ENCODE measurements around the gene CD300H.

The CD300H gene

GRCh38 chr17:74607221-74607620, 39.9 kb upstream of the CD300H start:
- no peaks in the 10 kb centered on the region for H3K4me1 ChIP-seq (ENCODE audit: control insufficient read depth, insufficient read depth, low read length)
- no peaks in the 10 kb centered on the region for H3K36me3 ChIP-seq (ENCODE audit: control insufficient read depth in 2 of 2, insufficient read depth in 1 of 2, low read length in 2 of 2)
- ChIA-PET POLR2A (no interaction called here), CTCF (interaction anchor here (0.7 kb wide), 1 partner anchor 233 kb away, joined by 3 read pairs; no protein-coding TSS in a partner anchor)
- H3K9me3 ChIP-seq (ENCODE audit: control insufficient read depth, insufficient read depth, low read depth, low read length): no peaks in the 10 kb centered on the region
- TF ChIP-seq YY2 (tag by site-specific recombination; IDR thresholded peaks at IDR 0.05) (peak; percentile 53; the same call in 1 of the 2 replicates), ZNF48 (tag by site-specific recombination; IDR thresholded peaks at IDR 0.05) (no peak), ZNF239 (tag by site-specific recombination; IDR thresholded peaks at IDR 0.05) (no peak), KLF7 (tag by site-specific recombination; IDR thresholded peaks at IDR 0.05; ENCODE audit: borderline replicate concordance) (no peak)
- no peak overlapping the region for H3K27ac ChIP-seq (ENCODE audit: extremely low read depth, low read depth, low read length)
- H3K4me3 ChIP-seq (ENCODE audit: low read depth, low read length): no peak overlapping the region

- no peaks in the 10 kb centered on the region for H3K4me1 ChIP-seq (ENCODE audit: control insufficient read depth, insufficient read depth, low read length)
- ChIA-PET CTCF (interaction anchor here (0.6 to 1.9 kb wide), 4 partner anchors 14 to 227 kb away, joined by 3 to 6 read pairs (median 3); no protein-coding TSS in a partner anchor), POLR2A (no interaction called here)
Observed at GRCh38 chr17:74606050-74606449, 38.7 kb upstream of the CD300H start.

GRCh38 chr17:74605361-74605760, 38.1 kb upstream of the CD300H start:
- ChIA-PET CTCF (interaction anchor here (0.6 to 1.9 kb wide), 5 partner anchors 14 to 226 kb away, joined by 3 to 6 read pairs (median 3); no protein-coding TSS in a partner anchor), POLR2A (no interaction called here)
- no peak overlapping the region for H3K4me3 ChIP-seq (ENCODE audit: low read depth, low read length)
- no peak for TF ChIP-seq OVOL3 (tag by site-specific recombination; IDR thresholded peaks at IDR 0.05)
- no peaks in the 10 kb centered on the region for H3K4me1 ChIP-seq (ENCODE audit: control insufficient read depth, insufficient read depth, low read length)
- H3K36me3 ChIP-seq (ENCODE audit: control insufficient read depth in 2 of 2, insufficient read depth in 1 of 2, low read length in 2 of 2): no peaks in the 10 kb centered on the region
- no peaks in the 10 kb centered on the region for H3K9me3 ChIP-seq (ENCODE audit: control insufficient read depth, insufficient read depth, low read depth, low read length)
- no peak overlapping the region for H3K27ac ChIP-seq (ENCODE audit: extremely low read depth, low read depth, low read length)

More at GRCh38 chr17:74606050-74606449, 38.7 kb upstream of the CD300H start:
- TF ChIP-seq ZNF184 (tag by site-specific recombination; IDR thresholded peaks at IDR 0.05): no peak
- no peak for TF ChIP-seq ZBTB6 (tag by site-specific recombination; IDR thresholded peaks at IDR 0.05)
- no peak for TF ChIP-seq KLF16 (tag by site-specific recombination; IDR thresholded peaks at IDR 0.05)
- TF ChIP-seq ZNF549 (tag by site-specific recombination; IDR thresholded peaks at IDR 0.05): no peak
- no peak for TF ChIP-seq ZNF391 (tag by site-specific recombination; IDR thresholded peaks at IDR 0.05; ENCODE audit: borderline replicate concordance, low read depth)
- TF ChIP-seq KLF10 (tag by site-specific recombination; IDR thresholded peaks at IDR 0.05): no peak
- no peak for TF ChIP-seq ZNF292 (tag by site-specific recombination; IDR thresholded peaks at IDR 0.05; ENCODE audit: borderline replicate concordance, low read depth)
- TF ChIP-seq ZNF366 (tag by site-specific recombination; conservative IDR thresholded peaks at IDR 0.05): no peak
- TF ChIP-seq ZNF664 (tag by site-specific recombination; IDR thresholded peaks at IDR 0.05): no peak
- no peak for TF ChIP-seq ATF2 (tag by site-specific recombination; IDR thresholded peaks at IDR 0.05; ENCODE audit: low read depth)
- TF ChIP-seq ZNF354C (tag by site-specific recombination; IDR thresholded peaks at IDR 0.05; ENCODE audit: borderline replicate concordance, low read depth): no peak
- no peak for TF ChIP-seq SALL2 (tag by site-specific recombination; IDR thresholded peaks at IDR 0.05; ENCODE audit: borderline replicate concordance)
- TF ChIP-seq ZNF596 (tag by site-specific recombination; IDR thresholded peaks at IDR 0.05): no peak
- TF ChIP-seq ZNF2 (tag by site-specific recombination; IDR thresholded peaks at IDR 0.05): no peak
- TF ChIP-seq ZFP69B (tag by site-specific recombination; IDR thresholded peaks at IDR 0.05): no peak
- no peak for TF ChIP-seq ZNF837 (tag by site-specific recombination; IDR thresholded peaks at IDR 0.05)
- TF ChIP-seq ZNF426 (tag by site-specific recombination; IDR thresholded peaks at IDR 0.05): no peak
- no peak for TF ChIP-seq ZNF221 (tag by site-specific recombination; IDR thresholded peaks at IDR 0.05; ENCODE audit: borderline replicate concordance)
- no peak for TF ChIP-seq AEBP2 (tag by site-specific recombination; IDR thresholded peaks at IDR 0.05; ENCODE audit: borderline replicate concordance)
- Histone ChIP-seq H3K9me3 (ENCODE audit: control insufficient read depth, insufficient read depth, low read depth, low read length) (no peaks in the 10 kb centered on the region), H3K27ac (ENCODE audit: extremely low read depth, low read depth, low read length) (no peak overlapping the region), H3K36me3 (ENCODE audit: control insufficient read depth in 2 of 2, insufficient read depth in 1 of 2, low read length in 2 of 2) (no peaks in the 10 kb centered on the region), H3K4me3 (ENCODE audit: low read depth, low read length) (no peak overlapping the region)
